Measurements from ENCODE around the gene CYTH1. TPM values are rescaled to one million over a fixed set of nuclear protein-coding genes. Genes with fewer than 3 reads are reported as not detected.

CYTH1 gene
- total RNA-seq, 1 experiment from 2014 or later, result 46.7 TPM

DNA sequence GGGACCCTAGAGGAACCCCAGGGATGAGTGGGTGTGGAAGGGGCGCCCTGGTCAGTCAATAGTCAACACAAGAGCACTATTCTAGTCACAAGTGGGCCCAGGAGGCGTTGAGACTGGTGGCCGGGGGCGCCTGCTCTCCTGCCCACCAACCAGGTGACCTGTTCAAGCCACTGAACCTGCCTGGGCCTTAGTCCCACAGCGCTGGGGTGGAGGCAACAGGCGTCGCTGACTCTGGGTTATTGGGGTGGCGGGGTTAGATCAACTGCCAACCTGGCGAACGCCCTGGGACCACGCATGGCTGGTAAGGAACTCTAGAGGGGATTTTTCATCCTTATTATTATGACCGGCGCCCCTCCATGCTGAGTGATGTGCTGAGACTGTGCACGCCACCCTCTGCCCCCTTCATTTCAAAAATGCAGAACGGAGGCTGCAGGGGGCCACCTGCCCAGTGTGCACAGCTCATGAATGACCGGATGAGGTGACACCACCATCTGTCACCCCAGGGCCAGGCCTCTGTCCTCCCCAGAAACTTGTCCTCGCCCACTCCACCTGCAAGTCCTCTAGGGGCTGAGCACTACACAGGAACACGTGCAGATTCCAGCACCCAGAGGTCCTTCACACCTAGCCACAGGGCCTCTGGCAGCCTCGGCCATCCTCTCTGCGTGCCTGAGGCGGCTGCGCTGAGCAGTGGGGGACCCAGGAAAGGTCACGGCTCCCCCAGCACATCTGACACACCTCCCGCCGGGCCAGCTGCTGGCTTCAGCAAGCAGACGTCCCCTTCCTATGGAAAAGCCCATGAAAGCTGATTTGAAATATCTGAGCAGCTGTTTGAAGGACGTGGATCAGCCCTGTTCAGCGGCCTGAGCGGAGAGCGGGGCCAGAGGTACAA lies 153.3 kb downstream of the CYTH1 start:
- H3K27ac ChIP-seq (ENCODE audit: low read length), result no peak overlapping the region
- no peaks in the 10 kb centered on the region for H3K9me3 ChIP-seq (ENCODE audit: control insufficient read depth, insufficient read depth, low read depth, low read length)
- in situ Hi-C loops (cut with HindIII; ENCODE audit: low pct_unique_long_range_greater_than_20kb, low sequenced_read_pairs), result no loop called here
- DNase-seq (ENCODE audit: low read depth, low spot score) (no peak), ATAC-seq (no peak; the same call in 1 of the 2 replicates)
- TF ChIP-seq, protein P1, sequence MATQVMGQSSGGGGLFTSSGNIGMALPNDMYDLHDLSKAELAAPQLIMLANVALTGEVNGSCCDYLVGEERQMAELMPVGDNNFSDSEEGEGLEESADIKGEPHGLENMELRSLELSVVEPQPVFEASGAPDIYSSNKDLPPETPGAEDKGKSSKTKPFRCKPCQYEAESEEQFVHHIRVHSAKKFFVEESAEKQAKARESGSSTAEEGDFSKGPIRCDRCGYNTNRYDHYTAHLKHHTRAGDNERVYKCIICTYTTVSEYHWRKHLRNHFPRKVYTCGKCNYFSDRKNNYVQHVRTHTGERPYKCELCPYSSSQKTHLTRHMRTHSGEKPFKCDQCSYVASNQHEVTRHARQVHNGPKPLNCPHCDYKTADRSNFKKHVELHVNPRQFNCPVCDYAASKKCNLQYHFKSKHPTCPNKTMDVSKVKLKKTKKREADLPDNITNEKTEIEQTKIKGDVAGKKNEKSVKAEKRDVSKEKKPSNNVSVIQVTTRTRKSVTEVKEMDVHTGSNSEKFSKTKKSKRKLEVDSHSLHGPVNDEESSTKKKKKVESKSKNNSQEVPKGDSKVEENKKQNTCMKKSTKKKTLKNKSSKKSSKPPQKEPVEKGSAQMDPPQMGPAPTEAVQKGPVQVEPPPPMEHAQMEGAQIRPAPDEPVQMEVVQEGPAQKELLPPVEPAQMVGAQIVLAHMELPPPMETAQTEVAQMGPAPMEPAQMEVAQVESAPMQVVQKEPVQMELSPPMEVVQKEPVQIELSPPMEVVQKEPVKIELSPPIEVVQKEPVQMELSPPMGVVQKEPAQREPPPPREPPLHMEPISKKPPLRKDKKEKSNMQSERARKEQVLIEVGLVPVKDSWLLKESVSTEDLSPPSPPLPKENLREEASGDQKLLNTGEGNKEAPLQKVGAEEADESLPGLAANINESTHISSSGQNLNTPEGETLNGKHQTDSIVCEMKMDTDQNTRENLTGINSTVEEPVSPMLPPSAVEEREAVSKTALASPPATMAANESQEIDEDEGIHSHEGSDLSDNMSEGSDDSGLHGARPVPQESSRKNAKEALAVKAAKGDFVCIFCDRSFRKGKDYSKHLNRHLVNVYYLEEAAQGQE (IDR thresholded peaks at IDR 0.05; ENCODE audit: insufficient read depth in 1 of 2, low read depth in 2 of 2, low read length in 1 of 2), result no peak
- TF ChIP-seq POLR2AphosphoS5 (IDR thresholded peaks at IDR 0.05; ENCODE audit: low read depth, low read length) (no peak), TCF7L2 (IDR thresholded peaks at IDR 0.05; ENCODE audit: low read depth, low read length) (no peak), SIN3A (IDR thresholded peaks at IDR 0.05; ENCODE audit: borderline replicate concordance, insufficient read depth, low read depth, low read length) (no peak), CTCF (IDR thresholded peaks at IDR 0.05) (no peak)
- ChIA-PET POLR2A (no interaction called here), CTCF (interaction anchor here (0.7 kb wide), 1 partner anchor 281 kb away, joined by 5 read pairs; no protein-coding TSS in a partner anchor)
- intact Hi-C loops (cut with micrococcal nuclease; ENCODE audit: unreplicated experiment), result no loop called here
- no TSS peak for BruUV-seq (replicated peaks)
- H3K4me3 ChIP-seq (ENCODE audit: low read depth in 2 of 2, low read length in 2 of 2), result no peak overlapping the region
- H3K36me3 ChIP-seq (ENCODE audit: control insufficient read depth, insufficient read depth, low read length), result no peaks in the 10 kb centered on the region
- no peaks in the 10 kb centered on the region for H3K4me1 ChIP-seq (ENCODE audit: control insufficient read depth, insufficient read depth, low read length)
- no peaks in the 10 kb centered on the region for H3K27me3 ChIP-seq (ENCODE audit: control insufficient read depth, insufficient read depth, low read length)

DNA sequence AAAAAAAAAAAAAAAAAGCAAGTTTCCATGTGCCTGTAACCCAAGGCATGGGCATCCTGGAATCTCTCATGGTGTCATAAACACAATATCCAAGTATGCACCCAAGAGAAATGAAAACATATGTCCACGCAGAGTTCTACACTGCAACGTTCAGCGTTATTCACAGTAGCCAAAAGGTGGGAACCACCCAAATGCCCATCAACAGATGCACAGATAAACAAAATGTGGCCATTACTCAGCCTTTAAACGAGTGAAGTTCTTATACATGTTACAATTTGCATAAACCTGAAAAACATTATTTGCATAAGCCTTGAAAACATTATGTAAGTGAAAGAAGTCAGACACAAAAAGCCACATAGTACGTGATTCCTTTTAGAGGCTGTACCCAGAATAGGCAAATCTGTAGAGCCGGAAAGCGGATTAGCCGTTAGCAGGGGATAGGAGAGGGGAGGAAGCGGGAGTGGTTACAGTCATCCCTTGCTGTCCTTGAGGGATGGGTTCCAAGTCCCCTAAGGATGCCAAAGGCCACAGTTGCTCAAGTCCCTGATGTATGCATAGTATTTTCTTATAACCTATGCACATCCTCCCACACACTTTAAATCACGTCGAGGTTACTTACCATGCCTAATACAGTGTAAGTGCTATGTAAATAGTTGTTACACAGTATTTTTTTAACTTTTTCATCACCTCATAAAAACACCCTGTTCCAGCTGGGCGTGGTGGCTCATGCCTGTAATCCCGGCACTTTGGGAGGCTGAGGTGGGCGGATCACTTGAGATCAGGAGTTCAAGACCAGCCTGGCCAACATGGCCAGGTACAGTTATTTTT lies 157.5 kb downstream of the CYTH1 start:
- no peak overlapping the region for H3K4me3 ChIP-seq (ENCODE audit: low read depth in 2 of 2, low read length in 2 of 2)
- ChIA-PET POLR2A (no interaction called here), CTCF (no interaction called here)
- H3K27me3 ChIP-seq (ENCODE audit: control insufficient read depth, insufficient read depth, low read length), result no peaks in the 10 kb centered on the region
- H3K9me3 ChIP-seq (ENCODE audit: control insufficient read depth, insufficient read depth, low read depth, low read length), result no peaks in the 10 kb centered on the region
- no peak for DNase-seq (ENCODE audit: low read depth, low spot score)
- in situ Hi-C loops (cut with HindIII; ENCODE audit: low pct_unique_long_range_greater_than_20kb, low sequenced_read_pairs) (no loop called here), intact Hi-C loops (cut with micrococcal nuclease; ENCODE audit: unreplicated experiment) (no loop called here)
- no peak overlapping the region for H3K27ac ChIP-seq (ENCODE audit: low read length)
- TF ChIP-seq POLR2AphosphoS5 (IDR thresholded peaks at IDR 0.05; ENCODE audit: low read depth, low read length) (no peak), SIN3A (IDR thresholded peaks at IDR 0.05; ENCODE audit: borderline replicate concordance, insufficient read depth, low read depth, low read length) (no peak), TCF7L2 (IDR thresholded peaks at IDR 0.05; ENCODE audit: low read depth, low read length) (no peak), CTCF (IDR thresholded peaks at IDR 0.05) (no peak)
- TF ChIP-seq, protein P1 (IDR thresholded peaks at IDR 0.05; ENCODE audit: insufficient read depth in 1 of 2, low read depth in 2 of 2, low read length in 1 of 2), result no peak
- no peaks in the 10 kb centered on the region for H3K4me1 ChIP-seq (ENCODE audit: control insufficient read depth, insufficient read depth, low read length)
- BruUV-seq (replicated peaks), result no TSS peak
- H3K36me3 ChIP-seq (ENCODE audit: control insufficient read depth, insufficient read depth, low read length), result no peaks in the 10 kb centered on the region
- no peak for ATAC-seq
